Measurements from ENCODE around the gene PPFIBP2. TPM values are rescaled to one million over a fixed set of nuclear protein-coding genes. Genes with fewer than 3 reads are reported as not detected.

PPFIBP2 gene
- total RNA-seq, 6 donors from 2014 or later = 10.6 to 63.9 (median 36.7) TPM

DNA sequence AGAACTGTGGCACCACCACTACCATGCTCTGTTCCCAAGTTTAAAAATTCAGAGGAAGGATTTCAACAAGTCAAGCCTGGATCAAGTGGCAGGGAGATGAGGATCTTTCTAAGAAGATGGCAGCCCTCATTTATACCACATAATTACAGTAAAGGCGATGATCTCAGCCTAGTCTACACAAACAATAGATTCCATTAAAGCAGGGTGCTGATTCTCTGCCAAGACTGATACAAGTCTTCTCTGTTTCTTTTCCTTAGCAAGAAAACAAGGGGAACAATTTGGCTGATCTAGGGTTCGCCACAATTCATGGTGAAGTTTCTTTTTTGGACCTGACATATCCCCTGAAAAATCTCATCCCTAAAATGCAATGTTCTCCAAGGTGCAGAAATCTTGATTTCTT lies 73.9 kb downstream of the PPFIBP2 start:
- Histone ChIP-seq H3K9me3 (no peaks in the 10 kb centered on the region), H3K4me1 (peaks cover 4 to 24% (median 9%) of the 10 kb centered on the region in 4 donors), H3K27me3 (no peaks in the 10 kb centered on the region), H3K36me3 (no peaks in the 10 kb centered on the region), H3K27ac (no peak overlapping the region), H3K4me3 (no peak overlapping the region)
- TF ChIP-seq POLR2AphosphoS5 (IDR thresholded peaks at IDR 0.05) (no peak), POLR2A (IDR thresholded peaks at IDR 0.05) (no peak), EP300 (IDR thresholded peaks at IDR 0.05) (no peak)
- TF ChIP-seq, protein P1, sequence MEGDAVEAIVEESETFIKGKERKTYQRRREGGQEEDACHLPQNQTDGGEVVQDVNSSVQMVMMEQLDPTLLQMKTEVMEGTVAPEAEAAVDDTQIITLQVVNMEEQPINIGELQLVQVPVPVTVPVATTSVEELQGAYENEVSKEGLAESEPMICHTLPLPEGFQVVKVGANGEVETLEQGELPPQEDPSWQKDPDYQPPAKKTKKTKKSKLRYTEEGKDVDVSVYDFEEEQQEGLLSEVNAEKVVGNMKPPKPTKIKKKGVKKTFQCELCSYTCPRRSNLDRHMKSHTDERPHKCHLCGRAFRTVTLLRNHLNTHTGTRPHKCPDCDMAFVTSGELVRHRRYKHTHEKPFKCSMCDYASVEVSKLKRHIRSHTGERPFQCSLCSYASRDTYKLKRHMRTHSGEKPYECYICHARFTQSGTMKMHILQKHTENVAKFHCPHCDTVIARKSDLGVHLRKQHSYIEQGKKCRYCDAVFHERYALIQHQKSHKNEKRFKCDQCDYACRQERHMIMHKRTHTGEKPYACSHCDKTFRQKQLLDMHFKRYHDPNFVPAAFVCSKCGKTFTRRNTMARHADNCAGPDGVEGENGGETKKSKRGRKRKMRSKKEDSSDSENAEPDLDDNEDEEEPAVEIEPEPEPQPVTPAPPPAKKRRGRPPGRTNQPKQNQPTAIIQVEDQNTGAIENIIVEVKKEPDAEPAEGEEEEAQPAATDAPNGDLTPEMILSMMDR (IDR thresholded peaks at IDR 0.05) = no peak
- no peak for DNase-seq
- 80 to 88% methylated on average over 2 of the region's 2 CpGs for WGBS, 2 donors
- ATAC-seq (ENCODE audit: low FRiP score in 2 of 2) = no peak

DNA sequence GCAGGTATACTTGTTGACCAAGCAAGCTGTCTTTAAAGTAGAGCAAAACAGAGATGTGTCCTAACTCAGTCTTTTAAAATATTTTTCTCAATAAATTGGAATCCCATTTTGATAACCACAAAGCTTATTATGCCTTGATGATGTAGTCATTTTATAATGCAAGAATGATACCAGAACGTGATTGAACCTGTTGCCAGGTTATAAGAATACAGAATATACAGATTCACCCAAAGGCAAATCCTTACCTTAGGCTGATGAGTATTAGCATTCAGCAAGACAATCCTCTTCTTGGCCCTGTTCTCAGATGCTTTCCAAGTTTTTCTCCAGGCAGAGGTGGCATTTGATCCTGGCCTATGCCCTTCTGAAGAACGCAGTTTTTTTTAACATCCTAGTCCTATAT lies 76.1 kb downstream of the PPFIBP2 start:
- TF ChIP-seq, protein P1 (IDR thresholded peaks at IDR 0.05) = no peak
- TF ChIP-seq POLR2A (IDR thresholded peaks at IDR 0.05) (no peak), EP300 (IDR thresholded peaks at IDR 0.05) (no peak), POLR2AphosphoS5 (IDR thresholded peaks at IDR 0.05) (no peak)
- ATAC-seq (ENCODE audit: low FRiP score in 2 of 2) (no peak), DNase-seq (no peak)
- H3K4me3 ChIP-seq = no peak overlapping the region
- H3K27me3 ChIP-seq = no peaks in the 10 kb centered on the region
- H3K9me3 ChIP-seq = no peaks in the 10 kb centered on the region
- H3K4me1 ChIP-seq = peaks cover 7 to 35% (median 18%) of the 10 kb centered on the region in 4 donors
- 90 to 100% methylated on average over 2 of the region's 2 CpGs for WGBS, 2 donors
- H3K36me3 ChIP-seq = no peaks in the 10 kb centered on the region
- H3K27ac ChIP-seq = no peak overlapping the region

DNA sequence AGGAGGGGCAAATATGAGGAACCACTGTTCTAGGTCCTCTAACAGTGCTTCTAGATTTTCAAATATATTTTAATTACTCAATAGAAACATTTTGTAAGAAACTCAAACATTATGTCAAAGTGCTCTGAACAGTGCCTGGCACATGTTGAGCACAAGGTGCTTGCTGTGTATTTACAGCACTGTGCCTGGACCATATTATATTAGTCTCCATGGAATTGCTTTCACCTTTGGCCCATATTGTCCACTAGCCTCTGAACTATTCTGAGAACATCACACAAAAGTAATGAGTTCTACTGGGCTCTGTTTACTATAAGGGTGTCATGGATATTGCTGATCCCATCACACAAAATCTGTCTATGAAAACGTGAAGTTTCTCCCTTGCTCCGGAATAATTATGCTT lies 76.7 kb downstream of the PPFIBP2 start:
- DNase-seq (no peak), ATAC-seq (ENCODE audit: low FRiP score in 2 of 2) (no peak)
- TF ChIP-seq POLR2A (IDR thresholded peaks at IDR 0.05) (no peak), EP300 (IDR thresholded peaks at IDR 0.05) (no peak), POLR2AphosphoS5 (IDR thresholded peaks at IDR 0.05) (no peak)
- TF ChIP-seq, protein P1 (IDR thresholded peaks at IDR 0.05) = no peak
- Histone ChIP-seq H3K27ac (no peak overlapping the region), H3K9me3 (no peaks in the 10 kb centered on the region), H3K4me1 (peaks cover 7 to 41% (median 20%) of the 10 kb centered on the region in 4 donors), H3K27me3 (no peaks in the 10 kb centered on the region), H3K4me3 (no peak overlapping the region), H3K36me3 (no peaks in the 10 kb centered on the region)
- 92 to 96% methylated on average over 2 of the region's 2 CpGs for WGBS, 2 donors

DNA sequence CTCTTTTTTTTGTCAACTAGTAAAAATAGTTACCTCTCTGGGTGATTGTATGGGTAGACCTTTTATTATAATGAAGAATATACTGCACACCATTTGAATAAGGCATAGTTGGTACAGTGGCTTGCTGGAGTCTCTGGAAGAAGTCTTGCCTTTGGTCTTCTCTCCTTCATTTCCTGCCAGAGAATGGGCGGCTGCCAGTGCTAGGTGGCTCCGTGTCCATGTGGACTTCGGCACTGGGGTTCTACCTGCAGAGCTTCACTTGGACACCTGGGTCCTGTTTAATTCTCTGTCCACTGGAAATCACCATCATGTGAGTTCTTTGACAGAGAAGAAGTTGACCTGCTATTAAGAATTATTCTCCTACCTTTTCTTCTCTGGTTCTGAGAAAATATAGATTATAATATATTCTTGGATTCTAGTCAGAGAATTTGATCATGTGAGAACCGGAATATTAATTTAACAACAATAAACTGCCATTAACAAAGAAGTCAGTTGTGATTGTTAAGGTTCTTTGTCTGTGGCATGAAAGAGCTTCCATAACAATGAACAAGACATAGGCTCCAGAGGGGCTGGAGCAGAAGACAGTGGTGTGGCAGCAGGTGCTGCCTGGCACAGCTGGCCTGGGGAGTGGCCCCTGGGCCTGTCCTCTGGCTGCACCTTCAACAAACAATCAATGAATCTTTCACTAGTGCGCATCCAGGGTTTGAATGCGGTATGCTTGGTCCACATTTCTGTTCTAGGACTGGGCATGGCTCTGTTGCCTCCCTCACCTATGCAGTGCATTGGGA lies 77.5 kb downstream of the PPFIBP2 start:
- TF ChIP-seq POLR2AphosphoS5 (IDR thresholded peaks at IDR 0.05) = no peak
- no peak for TF ChIP-seq EP300 (IDR thresholded peaks at IDR 0.05)
- TF ChIP-seq, protein P1 (IDR thresholded peaks at IDR 0.05) = no peak
- TF ChIP-seq POLR2A (IDR thresholded peaks at IDR 0.05) = no peak
- H3K4me1 ChIP-seq = peaks cover 7 to 42% (median 22%) of the 10 kb centered on the region in 4 donors
- DNase-seq = peak in 1 of 2 donors; percentile 22

More for the DNA sequence above, 77.5 kb downstream of the PPFIBP2 start:
- H3K36me3 ChIP-seq = no peaks in the 10 kb centered on the region
- WGBS, 2 donors = 95 to 96% methylated on average over 6 of the region's 6 CpGs
- no peak overlapping the region for H3K27ac ChIP-seq
- no peaks in the 10 kb centered on the region for H3K9me3 ChIP-seq
- ATAC-seq (ENCODE audit: low FRiP score in 2 of 2) = no peak
- no peak overlapping the region for H3K4me3 ChIP-seq
- H3K27me3 ChIP-seq = no peaks in the 10 kb centered on the region
